OCI-LY3 (cell line): ENCODE results near the gene STIMATE.

Experiments used
- H2AFZ ChIP-seq: fragments of 200-600, 300-600 bp; shearing (Covaris generic); 2 replicates; pipeline ENCODE4 v1.6.0; 2014; ENCODE audit warnings: antibody characterized with exemption, low read depth, low read length
- H3K27ac ChIP-seq: fragments of 200-600, 300-600 bp; sonication (generic); 2 replicates; pipeline ENCODE4 v1.5.1; 2014; ENCODE audit warnings: mild to moderate bottlenecking, low read length, moderate library complexity, mixed read lengths
- H3K27me3 ChIP-seq: fragments of 200-600, 300-600 bp; sonication (generic); 2 replicates; pipeline ENCODE4 v1.6.1; 2014; ENCODE audit warnings: low read depth, low read length, mixed read lengths
- H3K36me3 ChIP-seq: fragments of 200-600, 300-600 bp; sonication (generic); replicated peaks from 2 replicates; pipeline ENCODE3; 2014; ENCODE audit warnings: low read depth, low read length, mixed read lengths
- H3K4me1 ChIP-seq: fragments of 300-600, 200-600 bp; sonication (generic); 2 replicates; pipeline ENCODE4 v1.6.1; 2014; ENCODE audit warnings: low read length, mixed read lengths
- H3K4me2 ChIP-seq: fragments of 200-600, 300-600 bp; sonication (generic); 2 replicates; pipeline ENCODE4 v1.6.1; 2014; ENCODE audit warnings: low read length, mixed read lengths
- H3K4me3 ChIP-seq: fragments of 300-600, 200-600 bp; sonication (generic); 2 replicates; pipeline ENCODE4 v1.5.1; 2014; ENCODE audit warnings: antibody characterized with exemption, mild to moderate bottlenecking, low read length, moderate library complexity
- H3K79me2 ChIP-seq: fragments of 300-600, 200-600 bp; shearing (Covaris generic); 2 replicates; pipeline ENCODE4 v1.6.1; 2014; ENCODE audit warnings: mild to moderate bottlenecking, low read length, mixed read lengths
- H3K9ac ChIP-seq: fragments of 300-600, 200-600 bp; shearing (Covaris generic); 2 replicates; pipeline ENCODE4 v1.6.0; 2014; ENCODE audit warnings: mild to moderate bottlenecking, low read length, moderate library complexity
- H3K9me3 ChIP-seq: fragments of 200-600, 300-600 bp; shearing (Covaris generic); 2 replicates; pipeline ENCODE4 v1.6.1; 2014; ENCODE audit warnings: low read length, mixed read lengths; ENCODE audit not compliant: insufficient read depth
- H4K20me1 ChIP-seq: fragments of 200-600, 300-600 bp; sonication (generic); 2 replicates; pipeline ENCODE4 v1.6.1; 2016; ENCODE audit warnings: low read length, mixed read lengths; ENCODE audit not compliant: insufficient read depth
- EZH2phosphoT487 ChIP-seq: fragments of 200-600 bp; shearing (Covaris generic); IDR thresholded peaks from 2 replicates; pipeline ENCODE4 v1.6.1; 2018; ENCODE audit warnings: antibody characterized with exemption, mixed run types, low read depth
- TF ChIP-seq, protein P1 (sequence below): fragments of 200-600, 300-600 bp; sonication (generic); IDR thresholded peaks from 2 replicates; pipeline ENCODE4 v1.5.1; 2014; ENCODE audit warnings: antibody characterized with exemption, low read length, low read depth

STIMATE gene

DNA sequence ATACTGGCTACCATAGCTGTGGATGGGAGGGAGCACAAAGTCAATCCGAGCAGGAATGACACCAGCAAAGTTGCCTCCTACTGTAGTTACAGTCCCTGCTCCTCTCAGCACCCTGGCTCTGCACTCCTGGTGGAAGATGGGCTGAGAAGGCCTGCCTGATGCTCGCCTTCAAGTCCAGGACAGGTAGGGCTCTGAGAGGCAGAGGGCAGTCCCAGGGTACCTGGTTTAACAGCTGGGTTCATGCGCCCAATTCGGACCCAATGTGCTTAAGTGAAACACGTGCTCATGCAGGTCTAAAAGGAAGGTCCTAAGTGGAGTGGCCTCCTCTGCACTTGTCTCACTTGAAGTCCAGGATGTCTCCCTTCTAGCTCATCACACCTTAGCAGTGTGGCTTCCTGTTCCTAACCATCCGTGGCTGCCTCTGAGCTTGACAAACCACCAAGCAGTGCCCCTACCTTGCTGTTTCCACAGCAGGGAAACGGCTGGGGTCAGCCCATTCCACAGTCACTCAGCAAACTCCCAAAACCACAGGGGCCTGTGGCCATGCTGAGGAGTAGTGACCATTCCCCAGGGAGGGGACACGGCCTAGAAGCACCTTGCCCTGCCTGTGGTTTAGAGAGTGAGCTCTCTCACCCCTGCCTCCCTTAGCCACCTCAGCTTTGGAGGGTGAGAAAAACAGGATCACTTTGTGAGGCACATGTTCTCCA lies 58.6 kb downstream of the STIMATE start:
- H3K27me3 ChIP-seq, result no peaks in the 10 kb centered on the region
- no peak overlapping the region for H2AFZ ChIP-seq
- TF ChIP-seq EZH2phosphoT487, result no peak
- TF ChIP-seq, protein P1, sequence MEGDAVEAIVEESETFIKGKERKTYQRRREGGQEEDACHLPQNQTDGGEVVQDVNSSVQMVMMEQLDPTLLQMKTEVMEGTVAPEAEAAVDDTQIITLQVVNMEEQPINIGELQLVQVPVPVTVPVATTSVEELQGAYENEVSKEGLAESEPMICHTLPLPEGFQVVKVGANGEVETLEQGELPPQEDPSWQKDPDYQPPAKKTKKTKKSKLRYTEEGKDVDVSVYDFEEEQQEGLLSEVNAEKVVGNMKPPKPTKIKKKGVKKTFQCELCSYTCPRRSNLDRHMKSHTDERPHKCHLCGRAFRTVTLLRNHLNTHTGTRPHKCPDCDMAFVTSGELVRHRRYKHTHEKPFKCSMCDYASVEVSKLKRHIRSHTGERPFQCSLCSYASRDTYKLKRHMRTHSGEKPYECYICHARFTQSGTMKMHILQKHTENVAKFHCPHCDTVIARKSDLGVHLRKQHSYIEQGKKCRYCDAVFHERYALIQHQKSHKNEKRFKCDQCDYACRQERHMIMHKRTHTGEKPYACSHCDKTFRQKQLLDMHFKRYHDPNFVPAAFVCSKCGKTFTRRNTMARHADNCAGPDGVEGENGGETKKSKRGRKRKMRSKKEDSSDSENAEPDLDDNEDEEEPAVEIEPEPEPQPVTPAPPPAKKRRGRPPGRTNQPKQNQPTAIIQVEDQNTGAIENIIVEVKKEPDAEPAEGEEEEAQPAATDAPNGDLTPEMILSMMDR, result no peak
- no peaks in the 10 kb centered on the region for H3K9me3 ChIP-seq
- no peak overlapping the region for H3K27ac ChIP-seq
- no peaks in the 10 kb centered on the region for H4K20me1 ChIP-seq
- no peaks in the 10 kb centered on the region for H3K36me3 ChIP-seq
- no peak overlapping the region for H3K9ac ChIP-seq
- no peak overlapping the region for H3K4me2 ChIP-seq
- H3K4me3 ChIP-seq, result no peak overlapping the region
- peaks cover 11% of the 10 kb centered on the region for H3K4me1 ChIP-seq
- H3K79me2 ChIP-seq, result no peaks in the 10 kb centered on the region

DNA sequence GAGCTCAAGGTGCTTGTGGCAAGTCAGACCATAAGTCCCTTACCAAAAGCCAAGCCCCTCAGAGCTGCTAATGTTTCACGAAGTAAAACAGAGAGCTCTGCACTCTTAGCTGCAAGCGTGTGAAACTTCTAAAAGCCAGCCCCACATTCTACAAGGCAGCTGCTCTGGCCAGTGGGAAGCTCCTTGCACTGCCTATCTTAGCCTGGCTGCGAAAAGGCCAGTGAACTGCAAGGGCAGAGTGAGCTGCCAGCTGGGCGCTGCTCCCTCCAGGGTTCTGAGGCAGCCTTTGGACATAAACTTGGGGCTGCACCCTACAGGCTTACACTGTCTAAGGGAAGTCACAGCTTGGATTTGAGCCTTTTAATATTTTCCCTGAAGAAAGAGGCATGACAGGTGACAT lies 60.4 kb downstream of the STIMATE start:
- TF ChIP-seq, protein P1, result no peak
- TF ChIP-seq EZH2phosphoT487, result no peak
- H3K4me1 ChIP-seq, result peaks cover 11% of the 10 kb centered on the region

DNA sequence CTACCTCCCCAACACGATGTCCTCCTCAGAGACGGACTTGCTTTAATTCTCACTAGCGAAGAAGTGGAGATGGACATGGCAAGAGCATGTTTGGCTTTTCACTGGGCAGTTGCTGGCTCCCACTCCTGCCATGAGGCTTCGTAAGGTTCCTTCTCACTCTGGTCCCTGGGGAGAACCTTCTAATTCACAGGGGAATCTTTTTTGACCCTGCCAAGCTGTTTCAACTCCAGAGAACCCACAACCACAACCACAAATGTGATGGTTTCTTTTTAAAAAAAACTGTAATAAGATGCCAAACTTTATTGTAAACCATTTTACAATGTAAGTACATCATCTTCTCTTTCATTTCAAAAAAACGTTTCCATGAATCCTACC lies 60.9 kb downstream of the STIMATE start:
- H3K27me3 ChIP-seq, result no peaks in the 10 kb centered on the region
- H3K4me1 ChIP-seq, result peaks cover 8% of the 10 kb centered on the region
- H3K4me3 ChIP-seq, result no peak overlapping the region
- no peak overlapping the region for H3K9ac ChIP-seq
- TF ChIP-seq, protein P1, result no peak
- no peak for TF ChIP-seq EZH2phosphoT487
- H3K9me3 ChIP-seq, result no peaks in the 10 kb centered on the region
- H4K20me1 ChIP-seq, result no peaks in the 10 kb centered on the region
- H3K79me2 ChIP-seq, result no peaks in the 10 kb centered on the region
- H3K4me2 ChIP-seq, result no peak overlapping the region
- no peak overlapping the region for H3K27ac ChIP-seq
- no peaks in the 10 kb centered on the region for H3K36me3 ChIP-seq
- H2AFZ ChIP-seq, result no peak overlapping the region

More for the DNA sequence above, 60.4 kb downstream of the STIMATE start:
- Histone ChIP-seq H3K9me3 (no peaks in the 10 kb centered on the region), H3K79me2 (no peaks in the 10 kb centered on the region), H3K36me3 (no peaks in the 10 kb centered on the region), H3K27me3 (no peaks in the 10 kb centered on the region), H3K27ac (no peak overlapping the region), H3K4me3 (no peak overlapping the region), H3K4me2 (no peak overlapping the region), H4K20me1 (no peaks in the 10 kb centered on the region), H3K9ac (no peak overlapping the region), H2AFZ (no peak overlapping the region)

DNA sequence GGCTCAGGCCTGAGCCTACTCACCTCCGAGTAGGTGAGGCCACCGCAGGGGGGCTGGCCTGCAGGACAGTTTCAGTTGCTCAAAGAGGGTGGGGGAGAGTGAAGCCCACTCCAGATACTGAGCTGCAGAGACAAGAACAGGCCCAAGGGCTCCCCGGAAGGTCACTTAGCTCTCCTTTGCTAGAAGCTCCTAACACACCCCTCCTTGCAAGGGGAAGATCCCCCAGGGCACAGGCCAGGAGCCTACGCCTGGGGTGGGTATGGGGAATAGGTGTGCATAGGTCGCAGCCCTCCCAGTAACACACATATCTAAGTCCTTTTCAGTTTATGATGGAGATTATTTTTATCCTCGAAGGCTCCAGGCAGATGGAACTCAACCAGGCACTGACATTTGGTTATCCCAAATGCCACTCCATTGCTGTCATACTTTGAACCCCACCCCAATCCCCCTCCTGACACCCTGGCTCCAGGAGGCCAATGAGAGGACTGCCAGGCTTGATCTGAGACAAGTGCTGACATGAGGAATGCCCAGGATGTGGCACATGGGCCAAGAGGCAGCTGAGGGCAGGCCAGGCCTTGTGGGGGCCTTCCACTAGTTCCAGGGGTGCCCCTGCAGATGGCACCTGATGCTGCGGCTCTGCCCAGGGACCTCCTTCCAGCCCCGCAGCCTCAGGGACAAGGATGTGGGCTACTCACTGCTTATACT lies 61.4 kb downstream of the STIMATE start:
- Histone ChIP-seq H3K4me3 (no peak overlapping the region), H4K20me1 (no peaks in the 10 kb centered on the region), H3K9me3 (no peaks in the 10 kb centered on the region), H3K4me1 (peaks cover 3% of the 10 kb centered on the region), H3K9ac (no peak overlapping the region), H3K79me2 (no peaks in the 10 kb centered on the region), H2AFZ (no peak overlapping the region), H3K27ac (no peak overlapping the region), H3K36me3 (no peaks in the 10 kb centered on the region), H3K27me3 (no peaks in the 10 kb centered on the region), H3K4me2 (no peak overlapping the region)
- TF ChIP-seq EZH2phosphoT487, result no peak
- TF ChIP-seq, protein P1, result no peak
